SK-N-SH (cell line): Measurements from ENCODE around the gene GUCY2D. TPM values are rescaled to one million over a fixed set of nuclear protein-coding genes. Genes with fewer than 3 reads are reported as not detected.

Experiments
- CTCF ChIA-PET: fragments of 300-600, 350-600 bp; formaldehyde crosslinking; extraction: SDS; loops from one replicate; lab custom pipeline; 2021; lab: Yijun Ruan, JAX
- POLR2A ChIA-PET: fragments of 350-600 bp; sonication (Branson Sonifier 250); formaldehyde crosslinking; extraction: SDS; loops from one replicate; lab custom pipeline; 2020; ENCODE audit warnings: antibody characterized with exemption, inconsistent platforms; lab: Yijun Ruan, JAX
- DNase-seq: peaks from one replicate; pipeline ENCODE4 v3.0.0; 2012
- H2AFZ ChIP-seq: fragments of 200-600 bp; sonication (generic); 2 replicates; pipeline ENCODE4 v1.8.1; 2016; ENCODE audit warnings: antibody characterized with exemption, mild to moderate bottlenecking, low read depth
- H3F3A ChIP-seq: fragments of 200-600 bp; sonication (generic); replicated peaks from 2 replicates; pipeline ENCODE3; 2016; ENCODE audit warnings: antibody characterized with exemption, mild to moderate bottlenecking; ENCODE audit not compliant: insufficient read depth
- H3K27ac ChIP-seq, 2 experiments: fragments of 200-500 bp in 1 of 2; fragments of 200-600 bp in 1 of 2; sonication (Bioruptor generic) in 1 of 2; sonication (generic), shearing (Covaris generic) in 1 of 2; 2 replicates each; pipeline versions ENCODE4 v1.5.1 to v1.6.1; 2014 to 2016; ENCODE audit warnings: low read depth in 2 of 2, inconsistent platforms in 1 of 2, low read length in 1 of 2, mild to moderate bottlenecking in 1 of 2, mixed read lengths in 1 of 2
- H3K27me3 ChIP-seq: fragments of 200-600 bp; sonication (generic), shearing (Covaris generic); 2 replicates; pipeline ENCODE4 v1.6.1; 2016; ENCODE audit warnings: mixed run types; ENCODE audit not compliant: insufficient read depth
- H3K36me3 ChIP-seq, 2 experiments: fragments of 200-500 bp in 1 of 2; fragments of 200-600 bp in 1 of 2; sonication (Bioruptor generic) in 1 of 2; sonication (generic) in 1 of 2; replicated peaks in 1 of 2; 2 replicates each; pipeline versions ENCODE3 to v1.5.1; 2014 to 2016; ENCODE audit warnings: low read length in 1 of 2, mild to moderate bottlenecking in 1 of 2; ENCODE audit not compliant: insufficient read depth in 2 of 2, control insufficient read depth in 1 of 2
- H3K4me1 ChIP-seq, 2 experiments: fragments of 200-500 bp in 1 of 2; fragments of 200-600 bp in 1 of 2; sonication (Bioruptor generic) in 1 of 2; sonication (generic), shearing (Covaris generic) in 1 of 2; 2 replicates each; pipeline versions ENCODE4 v1.5.1 to v1.6.1; 2014 to 2016; ENCODE audit warnings: low read depth in 1 of 2, low read length in 1 of 2, mixed run types in 1 of 2; ENCODE audit not compliant: insufficient read depth in 2 of 2, control insufficient read depth in 1 of 2
- H3K4me2 ChIP-seq: fragments of 200-600 bp; sonication (generic), shearing (Covaris generic); 2 replicates; pipeline ENCODE4 v1.6.1; 2017; ENCODE audit warnings: mixed run types
- H3K4me3 ChIP-seq, 2 experiments: fragments of 200-500 bp in 1 of 2; fragments of 200-600 bp in 1 of 2; sonication (Bioruptor generic) in 1 of 2; sonication (generic), shearing (Covaris generic) in 1 of 2; 2 replicates each; pipeline versions ENCODE4 v1.5.1 to v1.8.1; 2014 to 2016; ENCODE audit warnings: low read depth in 2 of 2, inconsistent platforms in 1 of 2, low read length in 1 of 2, mild to moderate bottlenecking in 1 of 2, mixed read lengths in 1 of 2, moderate library complexity in 1 of 2
- H3K79me2 ChIP-seq: fragments of 200-600 bp; sonication (generic); 2 replicates; pipeline ENCODE4 v1.8.1; 2017; ENCODE audit warnings: mild to moderate bottlenecking; ENCODE audit not compliant: insufficient read depth
- H3K9ac ChIP-seq: fragments of 200-600 bp; sonication (generic); 2 replicates; pipeline ENCODE4 v1.6.1; 2017; ENCODE audit warnings: mixed run types
- H3K9me2 ChIP-seq: fragments of 200-600 bp; sonication (generic); 2 replicates; pipeline ENCODE4 v1.6.1; 2017; ENCODE audit warnings: mixed run types
- H3K9me3 ChIP-seq: fragments of 200-600 bp; sonication (generic); 2 replicates; pipeline ENCODE4 v1.6.1; 2017; ENCODE audit warnings: mixed run types, mild to moderate bottlenecking, moderate library complexity
- H4K20me1 ChIP-seq: fragments of 200-600 bp; sonication (generic); 2 replicates; pipeline ENCODE4 v1.6.1; 2017; ENCODE audit warnings: mild to moderate bottlenecking, mixed run types; ENCODE audit not compliant: insufficient read depth
- CTCF ChIP-seq: fragments of 200-600 bp; sonication (generic); IDR thresholded peaks from 2 replicates; pipeline ENCODE4 v1.6.1; 2017; ENCODE audit warnings: antibody characterized with exemption, mild to moderate bottlenecking, moderate library complexity
- EZH2phosphoT487 ChIP-seq: fragments of 200-600 bp; sonication (generic); IDR thresholded peaks from 2 replicates; pipeline ENCODE4 v1.6.1; 2017; ENCODE audit warnings: low read depth, mixed run types, mild to moderate bottlenecking, antibody characterized with exemption, moderate library complexity, borderline replicate concordance
- MEF2A ChIP-seq: IDR thresholded peaks from 2 replicates; pipeline ENCODE4 v1.4.0; 2012; ENCODE audit warnings: low read depth, borderline replicate concordance
- MXI1 ChIP-seq: IDR thresholded peaks from 2 replicates; pipeline ENCODE4 v1.6.1; 2012; ENCODE audit warnings: mild to moderate bottlenecking, low read depth, low read length, improper control_type of control experiment
- NFIC ChIP-seq: IDR thresholded peaks from 2 replicates; pipeline ENCODE4 v1.4.0; 2012; ENCODE audit warnings: borderline replicate concordance
- TAF1 ChIP-seq: IDR thresholded peaks from 2 replicates; pipeline ENCODE4 v1.6.1; 2012; ENCODE audit warnings: low read depth, mild to moderate bottlenecking, low read length, moderate library complexity, borderline replicate concordance
- ZBTB33 ChIP-seq: IDR thresholded peaks from 2 replicates; pipeline ENCODE4 v1.4.0; 2012; ENCODE audit warnings: low read depth, borderline replicate concordance
- WGBS: methylation state at CpG from one replicate; pipeline ENCODE4 v1.1.6; 2017; ENCODE audit warnings: low lambda C conversion rate; 5-methylcytosine and 5-hydroxymethylcytosine counted together
- polyA plus RNA-seq, 3 experiments: library from polyadenylated mRNA; depleted of rRNA; stranded (reverse); fragments of >200 nt; gene quantifications; 2 replicates each; pipeline ENCODE4 v1.2.3, GENCODE V29; 2012

GUCY2D gene
- polyA plus RNA-seq, 1 of the 3 experiments (the other 2 are of a cell fraction): not detected

GRCh38 chr17:7995724-7996123 is 6.7 kb upstream of the GUCY2D start:
- CTCF ChIA-PET: interaction anchor here (0.7 to 3.9 kb wide), 6 partner anchors 9 to 65 kb away, joined by 3 to 19 read pairs (median 4); no protein-coding TSS in a partner anchor
- Histone ChIP-seq H4K20me1 (no peaks in the 10 kb centered on the region), H3K9me3 (no peaks in the 10 kb centered on the region), H2AFZ (no peak overlapping the region), H3K79me2 (no peaks in the 10 kb centered on the region), H3F3A (no peaks in the 10 kb centered on the region), H3K9ac (no peak overlapping the region), H3K4me2 (no peak overlapping the region), H3K27ac (peak overlapping the region in 1 of 2 experiments; percentile 18; a peak in 1 of 4 replicates), H3K36me3 (no peaks in the 10 kb centered on the region), H3K9me2 (no peaks in the 10 kb centered on the region), H3K27me3 (peaks cover 8% of the 10 kb centered on the region; the same call in 1 of the 2 replicates), H3K4me1 (peaks cover 0 to 2% of the 10 kb centered on the region in 2 experiments; a peak in 1 of 4 replicates), H3K4me3 (no peak overlapping the region)
- 69% methylated on average over 2 of the region's 2 CpGs for WGBS
- DNase-seq: no peak
- POLR2A ChIA-PET: no interaction called here
- no peak for TF ChIP-seq TAF1
- no peak for TF ChIP-seq NFIC
- no peak for TF ChIP-seq EZH2phosphoT487
- no peak for TF ChIP-seq ZBTB33
- no peak for TF ChIP-seq MXI1

GRCh38 chr17:7997186-7997585 is 5.2 kb upstream of the GUCY2D start:
- H3K79me2 ChIP-seq: no peaks in the 10 kb centered on the region
- no peak overlapping the region for H2AFZ ChIP-seq
- H4K20me1 ChIP-seq: no peaks in the 10 kb centered on the region
- H3K4me1 ChIP-seq: peaks cover 0 to 2% of the 10 kb centered on the region in 2 experiments; a peak in 1 of 4 replicates
- H3K36me3 ChIP-seq: no peaks in the 10 kb centered on the region
- TF ChIP-seq MEF2A: peak; percentile 52; the same call in 1 of the 2 replicates
- no peak for TF ChIP-seq EZH2phosphoT487
- 0 out of 2 replicates have a peak, but pooled peaks have one; percentile 36 for TF ChIP-seq CTCF
- ChIA-PET POLR2A (no interaction called here), CTCF (interaction anchor here (0.5 to 3.9 kb wide), 8 partner anchors 12 to 96 kb away, joined by 3 to 19 read pairs (median 4); partner anchors contain the start of gene RNF227)
- no peak overlapping the region for H3K4me3 ChIP-seq
- H3K9me2 ChIP-seq: no peaks in the 10 kb centered on the region
- 68% methylated on average over 5 of the region's 5 CpGs for WGBS
- DNase-seq: no peak
- H3K9me3 ChIP-seq: no peaks in the 10 kb centered on the region
- H3K4me2 ChIP-seq: no peak overlapping the region
- H3K9ac ChIP-seq: no peak overlapping the region
- H3F3A ChIP-seq: no peaks in the 10 kb centered on the region
- H3K27me3 ChIP-seq: peaks cover 12% of the 10 kb centered on the region; the same call in 1 of the 2 replicates
- no peak overlapping the region for H3K27ac ChIP-seq
